Left lobe of liver (tissue), 2 donors: ENCODE measurements around the gene SCAND1. TPM values are rescaled to one million over a fixed set of nuclear protein-coding genes. Genes with fewer than 3 reads are reported as not detected.
A peak's percentile ranks its signal among the peaks of the same experiment; 100 is the strongest.
"Not testable (repeated sequence)": the region's sequence is repeated elsewhere in the genome, so short reads cannot be mapped to it uniquely, and the experiment has no call there.

Experiments used
- ATAC-seq: fragments of 200-7000 bp; cut with Tn5 transposase; one replicate; pipeline ENCODE4 v1.9.1; 2020; ENCODE audit warnings: mild to moderate bottlenecking, moderate library complexity
- DNase-seq: peaks from one replicate; pipeline ENCODE4 v3.0.0-alpha.2; 2020; ENCODE audit warnings: low spot score
- total RNA-seq: library from RNA; stranded (reverse); gene quantifications from one replicate; pipeline ENCODE4 v1.2.1, GENCODE V29; 2021
- donor health status: DM: no; HTN: no; CAD: no; lungs with moderate emphysema.
- donor health status: DM: no; HTN: yes; CAD: no.

Gene SCAND1
- total RNA-seq, 1 donor from 2014 or later, result 50.5 TPM

- ATAC-seq (no peak), DNase-seq (no peak)
Observed at GRCh38 chr20:35963878-35964277, 9.6 kb upstream of the SCAND1 start.

- DNase-seq, ATAC-seq: not testable (repeated sequence)
Observed at GRCh38 chr20:35959291-35959690, 5.0 kb upstream of the SCAND1 start.

GRCh38 chr20:35956616-35957015, 2.3 kb upstream of the SCAND1 start:
- no peak for DNase-seq
- no peak for ATAC-seq

- ATAC-seq, result no peak
- DNase-seq, result no peak
Observed at GRCh38 chr20:35954907-35955251, 577 bp upstream of the SCAND1 start.

GRCh38 chr20:35953387-35954199, 709 bp downstream of the SCAND1 start:
- ATAC-seq (peak; percentile 33), DNase-seq (peak; percentile 63)

GRCh38 chr20:35952480-35953386, 1.6 kb downstream of the SCAND1 start:
- ATAC-seq, result no peak
- DNase-seq, result no peak

- not testable (repeated sequence) for ATAC-seq, DNase-seq
Observed at GRCh38 chr20:35952080-35952479, 2.2 kb downstream of the SCAND1 start.

- no peak for ATAC-seq
Observed at GRCh38 chr20:35950093-35950492, 4.2 kb downstream of the SCAND1 start.

GRCh38 chr20:35947907-35948306, 6.4 kb downstream of the SCAND1 start:
- DNase-seq, result no peak
- ATAC-seq, result peak; percentile 16

More at GRCh38 chr20:35950093-35950492, 4.2 kb downstream of the SCAND1 start:
- no peak for DNase-seq

GRCh38 chr20:35947489-35947888, 6.8 kb downstream of the SCAND1 start:
- DNase-seq (peak; percentile 57), ATAC-seq (peak; percentile 70)

- no peak for DNase-seq
- no peak for ATAC-seq
Observed at GRCh38 chr20:35942243-35942642, 12.1 kb downstream of the SCAND1 start.

GRCh38 chr20:35941620-35942019, 12.7 kb downstream of the SCAND1 start:
- DNase-seq (no peak), ATAC-seq (no peak)

- DNase-seq (no peak), ATAC-seq (no peak)
Observed at GRCh38 chr20:35939264-35939663, 15.0 kb downstream of the SCAND1 start.

GRCh38 chr20:35934050-35934449, 20.3 kb downstream of the SCAND1 start:
- ATAC-seq, result no peak

GRCh38 chr20:35929301-35929700, 25.0 kb downstream of the SCAND1 start:
- DNase-seq (no peak), ATAC-seq (no peak)

More at GRCh38 chr20:35934050-35934449, 20.3 kb downstream of the SCAND1 start:
- DNase-seq, result no peak

- ATAC-seq (no peak), DNase-seq (no peak)
Observed at GRCh38 chr20:35920523-35920922, 33.8 kb downstream of the SCAND1 start.

- ATAC-seq (no peak), DNase-seq (no peak)
Observed at GRCh38 chr20:35918021-35918420, 36.3 kb downstream of the SCAND1 start.

- ATAC-seq, result no peak
- DNase-seq, result no peak
Observed at GRCh38 chr20:35917077-35917476, 37.2 kb downstream of the SCAND1 start.

GRCh38 chr20:35912881-35913280, 41.4 kb downstream of the SCAND1 start:
- ATAC-seq (no peak), DNase-seq (no peak)

GRCh38 chr20:35910254-35910653, 44.0 kb downstream of the SCAND1 start:
- no peak for ATAC-seq
- DNase-seq, result no peak

- DNase-seq (no peak), ATAC-seq (no peak)
Observed at GRCh38 chr20:35909796-35910195, 44.5 kb downstream of the SCAND1 start.

GRCh38 chr20:35909176-35909575, 45.1 kb downstream of the SCAND1 start:
- no peak for ATAC-seq
- no peak for DNase-seq
